ENCODE data around the gene DOHH. TPM values are rescaled to one million over a fixed set of nuclear protein-coding genes. Genes with fewer than 3 reads are reported as not detected.

DOHH gene
- total RNA-seq, 4 donors from 2014 or later, result 15.3 to 59.5 (median 42.8) TPM

- peaks cover 10 to 23% of the 10 kb centered on the region in 2 donors for H3K4me1 ChIP-seq
- in situ Hi-C loops (cut with MboI; ENCODE audit: low sequenced_read_pairs in 4 of 4), result no loop called here
These were observed 15.5 kb upstream of the DOHH start for GRCh38 chr19:3515891-3516422.

GRCh38 chr19:3514930-3515329 is 14.5 kb upstream of the DOHH start:
- intact Hi-C loops (cut with DNase I; ENCODE audit: low total_unique reads) (no loop called here), in situ Hi-C loops (cut with MboI; ENCODE audit: low sequenced_read_pairs in 4 of 4) (no loop called here)
- H3K4me3 ChIP-seq, result no peak overlapping the region
- DNase-seq, result no peak
- no peak for TF ChIP-seq POLR2A (IDR thresholded peaks at IDR 0.05)
- TF ChIP-seq, protein P1, sequence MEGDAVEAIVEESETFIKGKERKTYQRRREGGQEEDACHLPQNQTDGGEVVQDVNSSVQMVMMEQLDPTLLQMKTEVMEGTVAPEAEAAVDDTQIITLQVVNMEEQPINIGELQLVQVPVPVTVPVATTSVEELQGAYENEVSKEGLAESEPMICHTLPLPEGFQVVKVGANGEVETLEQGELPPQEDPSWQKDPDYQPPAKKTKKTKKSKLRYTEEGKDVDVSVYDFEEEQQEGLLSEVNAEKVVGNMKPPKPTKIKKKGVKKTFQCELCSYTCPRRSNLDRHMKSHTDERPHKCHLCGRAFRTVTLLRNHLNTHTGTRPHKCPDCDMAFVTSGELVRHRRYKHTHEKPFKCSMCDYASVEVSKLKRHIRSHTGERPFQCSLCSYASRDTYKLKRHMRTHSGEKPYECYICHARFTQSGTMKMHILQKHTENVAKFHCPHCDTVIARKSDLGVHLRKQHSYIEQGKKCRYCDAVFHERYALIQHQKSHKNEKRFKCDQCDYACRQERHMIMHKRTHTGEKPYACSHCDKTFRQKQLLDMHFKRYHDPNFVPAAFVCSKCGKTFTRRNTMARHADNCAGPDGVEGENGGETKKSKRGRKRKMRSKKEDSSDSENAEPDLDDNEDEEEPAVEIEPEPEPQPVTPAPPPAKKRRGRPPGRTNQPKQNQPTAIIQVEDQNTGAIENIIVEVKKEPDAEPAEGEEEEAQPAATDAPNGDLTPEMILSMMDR (IDR thresholded peaks at IDR 0.05 in 4 of 5, conservative IDR thresholded peaks at IDR 0.05 in 1 of 5), result no peak
- H3K4me1 ChIP-seq, result peaks cover 10 to 23% of the 10 kb centered on the region in 2 donors
- no peaks in the 10 kb centered on the region for H3K9me3 ChIP-seq
- ATAC-seq, result no peak
- no peaks in the 10 kb centered on the region for H3K36me3 ChIP-seq
- H3K27ac ChIP-seq, result no peak overlapping the region
- no peaks in the 10 kb centered on the region for H3K27me3 ChIP-seq

More at GRCh38 chr19:3515891-3516422, 15.5 kb upstream of the DOHH start:
- H3K36me3 ChIP-seq, result no peaks in the 10 kb centered on the region
- TF ChIP-seq POLR2A (IDR thresholded peaks at IDR 0.05), result no peak
- TF ChIP-seq, protein P1 (IDR thresholded peaks at IDR 0.05 in 4 of 5, conservative IDR thresholded peaks at IDR 0.05 in 1 of 5), result no peak
- no peak for ATAC-seq
- H3K9me3 ChIP-seq, result no peaks in the 10 kb centered on the region
- H3K27me3 ChIP-seq, result no peaks in the 10 kb centered on the region
- intact Hi-C loops (cut with DNase I; ENCODE audit: low total_unique reads), result no loop called here
- DNase-seq, result no peak
- no peak overlapping the region for H3K4me3 ChIP-seq
- peak overlapping the region in 2 of 4 donors; percentile 47 to 52 for H3K27ac ChIP-seq

GRCh38 chr19:3513229-3514140 is 13.0 kb upstream of the DOHH start:
- peak in 1 of 2 donors; percentile 25 for DNase-seq
- Histone ChIP-seq H3K4me3 (no peak overlapping the region), H3K36me3 (no peaks in the 10 kb centered on the region), H3K27me3 (no peaks in the 10 kb centered on the region), H3K4me1 (peaks cover 10 to 28% of the 10 kb centered on the region in 2 donors), H3K27ac (no peak overlapping the region), H3K9me3 (no peaks in the 10 kb centered on the region)
- in situ Hi-C loops (cut with MboI; ENCODE audit: low sequenced_read_pairs in 4 of 4) (no loop called here), intact Hi-C loops (cut with DNase I; ENCODE audit: low total_unique reads) (no loop called here)
- ATAC-seq, result no peak
- no peak for TF ChIP-seq POLR2A (IDR thresholded peaks at IDR 0.05)
- TF ChIP-seq, protein P1 (IDR thresholded peaks at IDR 0.05 in 4 of 5, conservative IDR thresholded peaks at IDR 0.05 in 1 of 5), result no peak

DNA sequence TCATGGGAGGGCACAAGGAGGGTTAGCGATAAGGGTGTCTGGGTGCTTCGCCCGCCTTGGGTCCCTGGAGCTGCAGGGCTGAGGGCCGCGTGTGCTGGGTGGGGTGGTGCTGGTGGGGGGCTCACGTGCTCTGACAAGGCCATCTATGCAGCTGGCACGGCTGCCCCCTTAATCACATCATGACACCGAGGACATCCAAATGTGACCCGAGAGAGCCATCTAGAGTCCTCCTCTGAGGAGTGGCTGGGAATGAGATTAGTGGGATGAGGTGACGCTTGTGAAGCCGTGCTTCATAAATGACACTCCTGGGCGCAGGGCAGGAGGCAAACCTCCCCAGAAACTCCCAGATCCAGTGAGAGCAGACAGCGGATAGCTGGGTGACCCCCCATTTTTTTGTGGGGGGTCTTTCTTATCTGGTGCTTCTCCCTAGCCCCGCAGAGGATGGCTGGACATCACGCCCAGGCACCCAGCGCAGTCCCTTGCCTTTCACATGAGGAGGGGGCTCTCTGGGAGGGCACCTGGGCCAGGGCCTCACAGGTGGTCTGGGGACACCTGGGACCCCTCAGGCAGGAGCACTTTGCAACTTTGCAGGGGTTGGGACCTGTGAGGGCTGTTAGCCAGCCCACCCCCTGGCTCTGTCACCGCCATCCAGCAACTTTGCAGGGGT is 12.2 kb upstream of the DOHH start:
- intact Hi-C loops (cut with DNase I; ENCODE audit: low total_unique reads) (no loop called here), in situ Hi-C loops (cut with MboI; ENCODE audit: low sequenced_read_pairs in 4 of 4) (no loop called here)
- ATAC-seq, result no peak
- no peak for DNase-seq
- no peaks in the 10 kb centered on the region for H3K36me3 ChIP-seq
- no peak overlapping the region for H3K4me3 ChIP-seq
- H3K27ac ChIP-seq, result no peak overlapping the region
- H3K9me3 ChIP-seq, result no peaks in the 10 kb centered on the region
- TF ChIP-seq, protein P1 (IDR thresholded peaks at IDR 0.05 in 4 of 5, conservative IDR thresholded peaks at IDR 0.05 in 1 of 5), result no peak
- H3K4me1 ChIP-seq, result peaks cover 10 to 34% of the 10 kb centered on the region in 2 donors
- no peaks in the 10 kb centered on the region for H3K27me3 ChIP-seq

Data from gastrocnemius medialis (tissue), 4 donors.